HG03064 (cell line): ENCODE results near the gene ADGRE2.
"Not testable (repeated sequence)": the region's sequence is repeated elsewhere in the genome, so short reads cannot be mapped to it uniquely, and the experiment has no call there.

Experiments used
- ATAC-seq: cut with Tn5 transposase; IDR thresholded peaks from one replicate; pipeline ENCODE4 v1.9.1; 2021; ENCODE audit warnings: low read depth; ENCODE audit not compliant: unreplicated experiment

Gene ADGRE2

GRCh38 chr19:14778110-14778845, at the start of gene ADGRE2:
ADGRE2 (minus strand) TSS chr19:14778560; CDS start chr19:14776756, 1,804 bp downstream.
- ATAC-seq: not testable (repeated sequence)

DNA sequence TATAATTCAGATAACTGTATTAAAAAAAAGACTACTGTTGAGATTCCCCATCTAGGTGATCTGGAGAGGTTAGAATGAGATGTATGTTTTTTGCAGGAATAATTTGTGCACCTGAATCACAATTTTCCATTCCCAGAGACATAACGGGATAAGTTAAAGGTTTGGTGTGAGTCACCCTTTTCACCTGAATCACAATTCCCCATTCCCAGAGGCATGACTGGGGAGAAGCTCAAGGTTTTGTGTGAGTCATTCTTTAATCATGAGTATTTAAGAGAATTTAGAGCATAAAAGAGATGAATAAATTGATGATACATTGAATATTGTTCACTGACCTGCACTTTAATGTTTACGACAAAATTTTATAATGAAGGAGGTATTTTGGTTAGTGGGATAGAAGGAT, 47.6 kb upstream of the ADGRE2 start:
- ATAC-seq: no peak

DNA sequence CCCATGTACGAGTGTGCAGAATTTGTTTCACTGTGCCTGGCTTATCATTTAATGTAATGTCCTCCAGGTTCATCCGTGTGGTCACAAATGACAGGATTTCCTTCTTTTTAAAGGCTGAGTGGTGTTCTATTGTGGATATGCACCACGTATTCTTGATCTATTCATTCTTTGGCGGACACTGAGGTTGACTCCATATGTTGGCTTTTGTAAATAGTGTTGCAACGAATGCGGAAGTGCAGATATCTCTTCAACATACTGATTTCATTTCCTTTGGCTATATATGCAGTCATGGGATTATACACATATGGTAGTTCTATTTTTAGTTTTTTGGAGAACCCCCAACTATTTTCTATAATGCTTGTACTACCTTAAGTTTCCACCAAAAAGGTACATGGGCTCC, 43.6 kb upstream of the ADGRE2 start:
- ATAC-seq: no peak

- no peak for ATAC-seq
Observed at GRCh38 chr19:14818588-14818987, 40.2 kb upstream of the ADGRE2 start.

DNA sequence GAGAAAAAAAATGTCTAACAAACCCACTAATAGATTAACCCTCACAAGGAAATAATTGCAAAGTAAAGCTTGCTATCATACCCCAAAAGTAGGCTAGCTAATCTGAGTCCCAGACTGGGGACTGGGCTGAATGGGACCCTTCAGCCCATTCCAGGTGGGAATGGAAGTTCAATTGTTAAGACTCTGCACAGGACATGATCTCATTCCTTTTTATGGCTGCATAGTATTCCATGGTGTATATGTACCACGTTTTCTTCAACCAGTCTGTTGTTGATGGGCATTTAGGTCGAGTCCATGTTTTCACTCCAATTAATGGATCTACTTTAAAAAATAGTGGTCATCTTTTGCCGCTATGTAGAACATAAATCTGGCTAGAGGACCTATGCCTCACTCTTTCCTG, 38.7 kb upstream of the ADGRE2 start:
- no peak for ATAC-seq

DNA sequence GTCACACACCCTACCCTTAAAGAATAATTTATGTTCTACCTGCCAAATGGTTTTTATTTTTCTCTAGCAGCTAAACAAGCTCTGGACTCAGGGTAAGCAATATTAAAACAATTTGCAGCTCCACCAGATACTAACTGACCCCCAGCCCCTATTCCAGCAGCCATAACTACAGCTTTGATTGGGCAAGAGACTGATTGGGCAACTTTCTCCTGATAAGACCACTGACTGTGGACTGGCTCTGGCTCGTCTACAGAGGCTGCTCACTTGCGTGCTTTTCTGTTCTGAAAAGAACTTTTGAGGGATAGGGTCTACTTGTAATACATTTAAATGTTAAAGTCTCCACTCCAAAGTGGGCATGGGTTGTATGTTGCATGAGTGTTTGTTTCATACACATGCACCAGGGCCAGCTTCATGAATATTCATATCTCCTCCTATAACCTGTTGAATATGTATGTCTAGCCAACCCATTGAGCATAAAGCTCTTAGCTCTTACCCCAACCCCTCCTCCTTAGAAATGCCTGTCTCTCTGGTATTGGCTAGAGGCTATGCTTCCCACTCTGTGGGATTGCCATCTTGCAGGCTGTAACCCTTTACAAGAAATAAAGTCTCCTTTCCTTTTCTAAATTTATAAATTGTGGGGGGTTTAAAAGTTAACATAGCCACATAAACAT, 36.8 kb upstream of the ADGRE2 start:
- ATAC-seq: no peak

DNA sequence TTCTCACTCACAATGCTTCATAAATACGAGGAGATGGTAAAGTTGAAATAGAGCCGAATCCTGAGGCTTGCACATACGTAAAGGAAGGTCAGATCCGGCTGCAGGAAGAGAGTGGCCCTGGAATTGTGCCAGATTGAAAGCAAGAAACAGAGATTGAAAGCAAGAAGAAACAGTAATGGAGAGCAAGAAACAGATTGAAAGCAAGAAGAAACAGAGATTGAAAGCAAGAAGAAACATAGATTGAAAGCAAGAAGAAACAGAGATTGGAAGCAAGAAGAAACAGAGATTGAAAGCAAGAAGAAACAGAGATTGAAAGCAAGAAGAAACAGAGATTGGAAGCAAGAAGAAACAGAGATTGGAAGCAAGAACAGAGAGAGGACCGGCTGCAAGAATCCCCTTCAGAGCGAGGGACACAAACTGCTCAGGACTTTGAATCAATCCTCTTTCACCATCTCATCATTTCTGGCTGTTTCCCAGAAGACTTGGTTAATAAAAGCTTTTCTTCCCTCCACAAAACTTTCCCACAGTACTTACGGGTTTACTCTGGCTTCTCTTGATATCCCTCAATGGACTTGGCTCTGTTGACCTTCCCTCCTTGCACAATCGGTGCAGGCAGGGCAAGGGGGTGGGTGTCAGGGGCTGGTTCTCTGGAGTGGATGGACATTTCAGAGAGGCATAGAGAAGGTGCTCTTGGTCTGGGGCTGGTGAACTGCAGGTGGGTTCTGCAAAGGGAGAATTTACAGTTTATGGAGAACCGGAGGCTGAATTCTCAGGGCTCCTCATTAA, 31.1 kb upstream of the ADGRE2 start:
- ATAC-seq: no peak

DNA sequence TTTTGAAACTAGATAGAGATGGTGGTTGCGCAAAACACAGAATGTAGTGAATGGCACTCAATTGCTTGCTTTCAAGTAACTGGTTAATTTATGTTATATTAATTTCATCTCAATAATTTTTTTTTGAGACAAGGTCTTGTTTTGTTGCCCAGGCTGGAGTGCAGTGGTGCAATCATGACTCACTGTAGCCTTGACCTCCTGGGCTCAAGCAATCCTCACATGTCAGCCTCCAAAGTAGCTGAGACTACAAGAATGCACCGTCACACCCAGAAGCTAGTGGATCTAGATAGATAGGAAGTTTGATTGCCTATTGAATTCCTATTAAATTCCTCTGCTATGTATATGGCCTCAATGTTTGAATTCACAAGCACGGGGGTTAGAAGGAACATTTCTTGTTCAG, 26.4 kb upstream of the ADGRE2 start:
- ATAC-seq: no peak

DNA sequence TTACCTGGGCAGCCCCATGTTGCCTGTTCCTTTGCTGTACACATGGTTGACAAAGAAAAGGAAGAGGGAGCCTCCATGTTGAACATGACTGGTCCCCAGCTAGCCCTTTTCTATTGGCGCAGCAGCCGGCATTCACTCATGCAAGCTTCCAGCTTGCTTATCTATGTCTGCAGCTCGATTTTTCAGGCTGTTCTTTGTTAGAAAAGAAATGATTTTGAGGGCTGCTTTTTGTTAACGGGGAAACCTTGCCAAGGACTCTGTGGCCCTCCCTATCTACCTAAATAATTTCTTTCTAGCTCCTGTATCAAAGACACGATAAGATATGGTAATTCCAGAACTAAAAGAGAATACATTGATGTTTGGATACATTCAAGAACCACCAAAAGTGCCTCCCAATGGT, 20.4 kb upstream of the ADGRE2 start:
- ATAC-seq: no peak

DNA sequence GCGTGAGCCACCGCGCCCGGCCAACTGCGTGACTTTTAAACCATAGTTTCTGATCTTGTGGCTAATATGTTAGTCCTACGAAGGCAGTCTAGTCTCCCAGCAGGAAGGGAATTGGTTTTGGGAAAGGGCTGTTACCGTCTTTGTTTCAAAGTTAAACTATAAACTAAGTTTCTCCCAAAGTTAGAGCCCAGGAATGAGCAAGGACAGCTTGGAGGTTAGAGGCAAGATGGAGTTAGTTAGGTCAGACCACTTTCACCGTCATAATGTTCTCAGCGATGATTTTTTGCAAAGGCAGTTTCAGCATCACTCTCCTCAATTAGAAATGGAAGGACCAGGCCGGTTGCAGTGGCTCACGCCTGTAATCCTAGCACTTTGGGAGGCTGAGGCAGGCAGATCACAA, 17.7 kb upstream of the ADGRE2 start:
- ATAC-seq: no peak

DNA sequence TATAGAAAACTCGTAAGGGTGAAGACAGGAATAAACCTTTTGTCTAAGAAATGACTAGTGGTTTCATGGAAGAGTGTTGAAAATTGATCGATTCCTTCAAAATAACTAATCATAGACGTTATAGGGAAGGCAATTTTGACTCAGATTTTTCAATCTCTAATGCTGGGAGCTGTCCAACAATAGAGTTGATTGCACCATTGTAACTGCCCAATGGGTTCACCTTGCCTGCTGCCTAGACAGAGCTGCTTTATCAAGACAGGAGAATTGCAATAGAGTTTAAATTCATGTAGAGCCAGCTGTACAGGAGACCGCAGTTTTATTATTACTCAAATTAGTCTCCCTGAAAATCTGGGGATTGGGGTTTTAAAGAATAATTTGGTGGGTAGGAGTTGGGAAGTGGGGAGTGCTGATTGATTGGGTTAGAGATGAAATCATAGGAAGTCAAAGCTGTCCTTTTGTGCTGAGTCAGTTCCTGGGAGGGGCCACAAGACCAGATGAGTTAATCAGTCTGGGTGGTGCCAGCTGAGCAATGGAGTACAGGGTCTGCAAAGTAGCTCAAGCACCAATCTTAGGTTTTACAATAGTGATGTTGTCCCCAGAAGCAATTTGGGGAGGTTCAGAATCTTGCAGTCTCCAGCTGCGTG, 16.8 kb upstream of the ADGRE2 start:
- no peak for ATAC-seq

- ATAC-seq: not testable (repeated sequence)
Observed at GRCh38 chr19:14792250-14792649, 13.9 kb upstream of the ADGRE2 start.

- ATAC-seq: no peak
Observed at GRCh38 chr19:14786421-14786851, 8.1 kb upstream of the ADGRE2 start.

- ATAC-seq: not testable (repeated sequence)
Observed at GRCh38 chr19:14785102-14785793, 6.9 kb upstream of the ADGRE2 start.

- not testable (repeated sequence) for ATAC-seq
Observed at GRCh38 chr19:14784730-14785101, 6.4 kb upstream of the ADGRE2 start.

GRCh38 chr19:14783410-14783998, 5.1 kb upstream of the ADGRE2 start:
- not testable (repeated sequence) for ATAC-seq

DNA sequence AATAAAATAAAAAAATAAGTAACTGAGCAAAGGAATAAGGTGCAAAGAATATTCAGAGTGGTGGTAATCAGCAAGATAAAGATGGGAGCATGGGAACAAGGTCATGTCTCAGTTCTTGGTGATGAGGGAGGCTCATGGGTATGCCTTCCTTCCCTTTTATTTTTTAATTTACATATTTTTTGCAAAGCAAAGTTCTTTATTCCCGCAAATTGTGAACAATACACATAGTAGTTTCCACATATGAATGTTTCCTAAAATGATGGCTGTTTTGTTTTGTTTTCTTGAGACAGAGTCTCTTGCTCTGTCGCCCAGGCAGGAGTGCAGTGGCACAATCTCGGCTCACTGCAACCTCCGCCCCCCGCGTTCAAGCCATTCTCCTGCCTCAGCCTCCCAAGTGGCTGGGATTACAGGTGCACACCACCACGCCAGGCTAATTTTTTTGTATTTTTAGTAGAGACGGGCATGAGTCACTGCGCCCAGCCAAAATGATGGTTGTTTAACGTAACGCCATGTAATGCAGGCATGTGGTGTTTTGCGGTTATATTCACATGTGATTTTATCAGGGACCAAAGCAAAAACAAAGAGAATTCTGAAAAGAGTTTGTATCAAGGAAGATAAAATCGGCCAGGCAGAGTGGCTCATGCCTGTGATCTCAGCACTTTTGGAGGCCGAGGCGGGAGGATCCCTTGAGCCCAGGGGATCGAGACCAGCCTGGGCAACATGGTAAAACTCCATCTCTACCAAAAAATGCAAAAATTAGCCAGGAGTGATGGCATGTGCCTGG, 4.5 kb upstream of the ADGRE2 start:
- no peak for ATAC-seq

- ATAC-seq: not testable (repeated sequence)
Observed at GRCh38 chr19:14781713-14782536, 3.6 kb upstream of the ADGRE2 start.
